Measurements from ENCODE around the gene FRS3.
"Not testable (repeated sequence)": the region's sequence is repeated elsewhere in the genome, so short reads cannot be mapped to it uniquely, and the experiment has no call there.

Gene FRS3

GRCh38 chr6:41769376-41769775, 10.3 kb downstream of the FRS3 start:
- no peak for TF ChIP-seq CTCF (IDR thresholded peaks at IDR 0.05; ENCODE audit: low read depth, low read length, missing control alignments)
- no peak overlapping the region for H3K4me3 ChIP-seq (ENCODE audit: low read depth, low read length)
- no peak for DNase-seq (ENCODE audit: low read depth)

- no peak overlapping the region for H3K4me3 ChIP-seq (ENCODE audit: low read depth, low read length)
- DNase-seq (ENCODE audit: low read depth) = no peak
- no peak for TF ChIP-seq CTCF (IDR thresholded peaks at IDR 0.05; ENCODE audit: low read depth, low read length, missing control alignments)
Measured at GRCh38 chr6:41768545-41769308, 11.0 kb downstream of the FRS3 start.

GRCh38 chr6:41767112-41767833, 12.4 kb downstream of the FRS3 start:
- H3K4me3 ChIP-seq (ENCODE audit: low read depth, low read length) = no peak overlapping the region
- no peak for TF ChIP-seq CTCF (IDR thresholded peaks at IDR 0.05; ENCODE audit: low read depth, low read length, missing control alignments)
- DNase-seq (ENCODE audit: low read depth) = no peak

- not testable (repeated sequence) for DNase-seq (ENCODE audit: low read depth); H3K4me3 ChIP-seq (ENCODE audit: low read depth, low read length)
Measured at GRCh38 chr6:41766043-41766664, 13.5 kb downstream of the FRS3 start.

GRCh38 chr6:41763470-41763869, 16.2 kb downstream of the FRS3 start:
- no peak for TF ChIP-seq CTCF (IDR thresholded peaks at IDR 0.05; ENCODE audit: low read depth, low read length, missing control alignments)
- DNase-seq (ENCODE audit: low read depth) = no peak
- no peak overlapping the region for H3K4me3 ChIP-seq (ENCODE audit: low read depth, low read length)

- no peak for TF ChIP-seq CTCF (IDR thresholded peaks at IDR 0.05; ENCODE audit: low read depth, low read length, missing control alignments)
- no peak overlapping the region for H3K4me3 ChIP-seq (ENCODE audit: low read depth, low read length)
- no peak for DNase-seq (ENCODE audit: low read depth)
Measured at GRCh38 chr6:41759905-41760579, 19.7 kb downstream of the FRS3 start.

Measured in GM12864 (cell line).